Measurements from ENCODE around the gene EWSR1.

GRCh38 chr22:29265305-29265704 lies 2.8 kb upstream of the EWSR1 start:
- TF ChIP-seq POLR2A (IDR thresholded peaks at IDR 0.05; ENCODE audit: low read depth) (no peak), CTCF (IDR thresholded peaks at IDR 0.05) (no peak)
